Fibroblast of skin of left quadriceps (primary cell): ENCODE results near the gene SENP7.
"Not testable (repeated sequence)": the region's sequence is repeated elsewhere in the genome, so short reads cannot be mapped to it uniquely, and the experiment has no call there.

ENCODE experiments used
- DNase-seq, 2 experiments: peaks; one replicate each; pipeline ENCODE4 v3.0.0-alpha.2; 2013; ENCODE audit warnings: low read depth in 2 of 2

SENP7 gene

DNA sequence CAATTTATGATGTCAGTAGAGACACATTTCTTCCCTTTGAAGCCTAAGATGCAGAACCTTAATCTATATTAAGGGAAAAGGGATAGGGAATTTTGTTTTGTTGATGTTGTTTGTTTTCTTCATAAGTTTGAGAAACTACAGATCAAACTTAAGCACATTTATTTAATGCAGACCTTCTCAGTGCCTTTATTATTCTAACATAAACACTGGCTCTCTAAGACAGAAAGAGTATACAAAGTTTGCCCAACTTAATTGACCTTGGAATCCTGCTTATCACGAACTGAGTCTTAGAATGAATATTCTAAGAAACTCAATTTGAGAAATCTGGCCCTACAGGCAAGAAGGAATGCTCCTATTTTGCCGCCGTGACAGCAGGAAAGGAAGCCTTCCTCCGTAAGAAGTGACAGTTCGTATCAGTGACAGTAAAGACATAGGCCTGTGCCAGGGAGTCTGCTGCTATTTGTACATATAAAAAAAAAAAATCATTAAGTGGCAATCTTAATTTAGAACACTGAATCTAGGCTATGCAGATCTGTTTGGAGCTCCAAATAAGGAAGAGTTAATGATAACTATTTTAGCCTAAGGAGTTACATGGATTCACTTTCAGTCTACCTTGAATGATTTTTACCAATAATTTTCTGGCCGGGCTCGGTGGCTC lies 183.9 kb downstream of the SENP7 start:
- no peak for DNase-seq

GRCh38 chr3:101325393-101326134 lies 187.4 kb downstream of the SENP7 start:
- DNase-seq: no peak

GRCh38 chr3:101320475-101320874 lies 192.5 kb downstream of the SENP7 start, which contains the start of gene IMPG2:
Gene IMPG2 (minus strand): TSS chr3:101320575. CDS start chr3:101320372, 203 bp downstream.
- DNase-seq: no peak

GRCh38 chr3:101319531-101319930 lies 193.5 kb downstream of the SENP7 start:
- DNase-seq: no peak

DNA sequence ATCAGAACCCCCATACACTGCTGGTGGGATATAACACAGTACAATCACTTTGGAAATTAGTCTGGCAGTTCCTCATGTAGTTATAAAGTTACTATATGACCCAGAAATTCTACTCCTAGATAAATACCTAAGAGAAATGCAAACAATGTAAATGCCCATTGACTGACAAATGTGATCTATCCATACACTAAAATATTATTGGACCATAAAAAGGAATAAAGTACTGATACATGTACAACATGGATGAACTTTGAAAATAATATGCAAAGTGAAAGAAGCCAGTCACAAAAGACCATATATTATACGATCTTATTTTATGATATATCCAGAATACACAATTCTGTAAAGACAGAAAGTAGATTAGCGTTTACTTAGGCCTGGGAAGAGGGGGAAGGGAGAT lies 200.5 kb downstream of the SENP7 start:
- DNase-seq: no peak

GRCh38 chr3:101311676-101312075 lies 201.3 kb downstream of the SENP7 start:
- DNase-seq: no peak

GRCh38 chr3:101310978-101311375 lies 202.0 kb downstream of the SENP7 start:
- no peak for DNase-seq

DNA sequence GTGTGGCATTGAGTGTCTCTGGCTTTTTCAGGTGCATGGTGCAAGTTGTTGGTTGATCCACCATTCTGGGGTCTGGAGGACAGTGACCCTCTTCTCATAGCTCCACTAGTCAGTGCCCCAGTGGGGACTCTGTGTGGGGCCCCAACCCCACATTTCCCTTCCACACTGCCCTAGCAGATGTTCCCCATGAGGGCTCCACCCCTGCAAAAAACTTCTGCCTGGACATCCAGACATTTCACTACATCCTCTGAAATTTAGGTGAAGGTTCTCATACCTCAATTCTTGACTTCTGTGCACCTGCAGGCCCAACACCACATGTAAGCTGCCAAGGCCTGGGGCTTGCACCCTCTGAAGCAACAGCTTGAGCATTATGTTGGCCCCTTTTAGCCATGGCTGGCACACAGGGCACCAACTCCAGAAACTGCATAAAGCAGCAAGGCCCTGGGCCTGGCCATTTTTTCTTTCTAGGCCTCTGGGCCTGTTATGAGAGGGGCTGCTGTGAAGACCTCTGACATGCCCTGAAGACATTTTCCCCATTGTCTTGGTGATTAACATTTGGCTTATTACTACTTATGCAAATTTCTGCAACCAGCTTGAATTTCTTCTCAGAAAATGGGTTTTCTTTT lies 204.8 kb downstream of the SENP7 start:
- DNase-seq: not testable (repeated sequence)

- DNase-seq: no peak
Measured at GRCh38 chr3:101303836-101304235, 209.2 kb downstream of the SENP7 start.

GRCh38 chr3:101303089-101303731 lies 209.8 kb downstream of the SENP7 start:
- no peak for DNase-seq

GRCh38 chr3:101300073-101300472 lies 212.9 kb downstream of the SENP7 start:
- DNase-seq: no peak

DNA sequence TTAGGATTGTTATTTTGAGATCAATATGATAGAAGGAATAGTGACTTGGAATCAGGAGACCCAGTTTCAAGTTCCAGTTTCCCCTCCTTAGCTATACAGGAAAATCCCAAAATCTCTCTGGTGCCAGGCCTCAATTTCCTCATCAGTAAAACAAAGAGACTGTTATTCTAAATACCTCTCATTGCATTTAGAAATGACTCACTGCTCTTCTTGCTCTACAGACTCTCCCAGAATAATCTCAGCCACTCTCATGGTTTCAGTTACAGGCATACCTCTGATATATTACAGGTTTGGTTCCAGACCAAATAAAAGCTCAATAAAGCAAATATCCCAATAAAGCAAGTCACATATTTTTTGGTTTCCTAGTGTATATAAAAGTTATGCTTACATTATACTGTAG lies 221.0 kb downstream of the SENP7 start:
- no peak for DNase-seq

- no peak for DNase-seq
Measured at GRCh38 chr3:101288294-101288693, 224.7 kb downstream of the SENP7 start.

GRCh38 chr3:101284757-101285156 lies 228.3 kb downstream of the SENP7 start:
- DNase-seq: no peak

- DNase-seq: no peak
Measured at GRCh38 chr3:101281521-101282030, 231.4 kb downstream of the SENP7 start.

DNA sequence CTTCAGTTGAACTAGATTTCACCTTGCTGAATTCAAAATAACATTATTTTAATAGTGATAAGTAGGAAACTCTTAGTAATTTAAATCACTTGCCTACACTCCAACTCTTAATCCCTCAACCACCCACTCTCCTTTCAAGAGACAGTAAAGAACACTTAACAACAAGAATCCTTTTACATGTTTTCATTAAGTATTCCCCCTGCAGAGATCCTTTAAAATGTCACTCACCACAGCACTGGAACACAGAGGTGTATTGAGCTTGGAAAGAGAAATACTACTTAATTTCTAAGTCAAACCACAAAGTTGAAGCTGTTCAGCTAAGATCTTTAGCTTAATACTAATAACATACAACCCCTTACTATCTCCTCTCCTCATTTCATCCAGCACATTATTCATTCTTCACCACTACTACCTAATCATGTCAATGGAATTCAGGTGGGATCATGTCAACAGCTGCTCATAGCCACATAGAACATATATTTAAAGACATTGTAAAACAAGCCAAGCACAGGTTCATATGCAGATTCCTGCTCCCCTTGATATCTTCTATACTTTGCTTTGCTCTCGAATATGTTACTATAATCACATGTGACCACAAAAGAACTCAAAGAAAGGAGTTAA lies 233.1 kb downstream of the SENP7 start:
- no peak for DNase-seq

DNA sequence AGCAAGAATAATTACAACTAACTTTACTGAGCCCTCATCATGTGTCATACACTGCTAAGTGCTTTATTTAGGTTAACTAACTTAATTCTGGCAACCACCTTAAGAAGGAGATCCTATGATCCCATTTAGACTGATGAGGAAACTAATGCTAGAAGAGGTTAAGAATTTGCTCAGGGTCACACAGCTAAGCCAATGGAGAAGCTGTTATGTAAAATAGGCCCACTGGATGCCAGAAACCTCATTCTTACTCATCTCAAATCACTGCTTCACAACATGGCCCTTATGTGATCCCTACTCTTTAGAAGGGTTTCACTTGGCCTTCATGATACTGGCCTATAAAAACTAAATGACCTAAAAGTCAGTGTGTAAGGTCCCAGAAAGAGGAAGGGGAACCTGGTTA lies 233.8 kb downstream of the SENP7 start:
- DNase-seq: no peak

DNA sequence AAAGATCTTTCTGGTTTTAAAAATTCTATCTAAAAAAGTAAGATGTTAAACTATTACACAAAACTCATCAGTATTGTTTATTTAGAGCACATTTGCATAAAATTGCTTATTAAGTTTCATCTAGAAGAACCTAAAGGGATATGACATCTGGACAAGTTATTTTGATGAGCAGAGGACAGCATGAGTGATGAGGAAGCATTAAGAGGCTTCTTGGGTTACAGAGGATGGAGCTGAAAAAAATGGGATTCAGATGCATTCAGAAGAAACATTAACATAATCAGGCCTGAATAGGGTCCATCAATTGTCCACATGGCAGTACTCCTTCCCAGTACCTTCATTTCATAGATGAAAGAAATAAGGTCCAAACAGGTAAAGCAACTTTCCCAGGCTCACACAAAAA lies 234.3 kb downstream of the SENP7 start:
- no peak for DNase-seq
